ENCODE measurements around the gene PTPA.

GRCh38 chr9:129171993-129172751, 61.0 kb downstream of the PTPA start:
- TF ChIP-seq CTCF (IDR thresholded peaks at IDR 0.05; ENCODE audit: insufficient read depth, low read length, poor library complexity, severe bottlenecking), result no peak
- no peak for TF ChIP-seq EZH2phosphoT487 (conservative IDR thresholded peaks at IDR 0.05; ENCODE audit: low read length)

All from SU-DHL-6 (cell line).